BLaER1 (cell line): ENCODE data around the gene SERINC5.
"Not testable (repeated sequence)": the region's sequence is repeated elsewhere in the genome, so short reads cannot be mapped to it uniquely, and the experiment has no call there.

ENCODE experiments used
- H3K27ac ChIP-seq: shearing (Covaris generic); formaldehyde crosslinking; 2 replicates; pipeline ENCODE4 v1.8.1; 2022
- H3K27me3 ChIP-seq: shearing (Covaris generic); formaldehyde crosslinking; 2 replicates; pipeline ENCODE4 v1.8.1; 2022
- H3K36me3 ChIP-seq: shearing (Covaris generic); formaldehyde crosslinking; 2 replicates; pipeline ENCODE4 v1.8.1; 2022
- H3K4me1 ChIP-seq: shearing (Covaris generic); formaldehyde crosslinking; 2 replicates; pipeline ENCODE4 v1.8.1; 2022
- H3K4me2 ChIP-seq: shearing (Covaris generic); formaldehyde crosslinking; 2 replicates; pipeline ENCODE4 v1.8.1; 2022
- H3K4me3 ChIP-seq: shearing (Covaris generic); formaldehyde crosslinking; 2 replicates; pipeline ENCODE4 v1.8.1; 2022
- H3K9ac ChIP-seq: shearing (Covaris generic); formaldehyde crosslinking; 2 replicates; pipeline ENCODE4 v1.8.1; 2022
- H3K9me3 ChIP-seq: shearing (Covaris generic); formaldehyde crosslinking; 2 replicates; pipeline ENCODE4 v1.8.1; 2022
- H4K20me1 ChIP-seq: shearing (Covaris generic); formaldehyde crosslinking; 2 replicates; pipeline ENCODE4 v1.8.1; 2022
- Cebpa-rat ChIP-seq: shearing (Covaris generic); IDR thresholded peaks from 2 replicates; pipeline ENCODE4 v1.8.1; 2022

The SERINC5 gene

DNA sequence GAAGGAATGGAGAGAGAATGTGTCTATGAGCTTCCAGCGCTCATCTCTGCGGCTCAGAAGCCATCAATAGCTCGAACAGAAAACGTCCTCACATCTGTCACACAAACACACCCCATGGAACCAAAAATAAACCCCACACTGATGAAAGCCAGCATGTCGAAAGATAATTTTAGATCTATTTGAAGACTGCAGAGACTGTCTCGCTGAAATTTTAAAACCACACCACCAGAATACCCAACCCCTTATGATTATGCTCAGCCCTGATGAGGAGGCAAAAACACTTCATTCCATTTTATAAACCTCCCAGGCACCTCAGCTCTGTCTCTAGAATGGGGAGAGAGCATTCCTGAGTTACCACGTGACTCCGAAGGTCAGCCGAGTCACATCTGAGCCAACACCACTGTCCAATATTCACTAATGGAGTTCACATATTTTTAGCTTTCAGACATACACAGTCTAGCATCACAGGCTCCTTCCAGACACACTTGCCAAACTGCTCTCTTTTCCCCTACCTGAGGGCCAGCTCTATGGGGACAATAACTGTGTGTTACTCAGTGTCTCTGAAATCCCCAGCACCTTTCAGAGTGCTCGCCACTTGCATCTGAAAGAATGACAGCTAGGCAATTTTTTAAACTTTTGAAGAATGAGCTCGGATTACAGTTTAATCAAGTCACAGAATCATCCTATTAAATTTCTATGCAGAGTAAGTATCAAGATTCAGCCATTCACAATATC is 63.2 kb downstream of the SERINC5 start:
- Histone ChIP-seq H3K27me3 (no peaks in the 10 kb centered on the region), H3K9ac (peak overlapping the region; percentile 82), H4K20me1 (no peaks in the 10 kb centered on the region), H3K9me3 (no peaks in the 10 kb centered on the region), H3K36me3 (peaks cover 24% of the 10 kb centered on the region), H3K27ac (peak overlapping the region; percentile 93), H3K4me3 (peak overlapping the region; percentile 52), H3K4me1 (peaks cover 96% of the 10 kb centered on the region), H3K4me2 (peak overlapping the region; percentile 91)
- 0 out of 2 replicates have a peak, but pooled peaks have one; percentile 25 for TF ChIP-seq Cebpa-rat

DNA sequence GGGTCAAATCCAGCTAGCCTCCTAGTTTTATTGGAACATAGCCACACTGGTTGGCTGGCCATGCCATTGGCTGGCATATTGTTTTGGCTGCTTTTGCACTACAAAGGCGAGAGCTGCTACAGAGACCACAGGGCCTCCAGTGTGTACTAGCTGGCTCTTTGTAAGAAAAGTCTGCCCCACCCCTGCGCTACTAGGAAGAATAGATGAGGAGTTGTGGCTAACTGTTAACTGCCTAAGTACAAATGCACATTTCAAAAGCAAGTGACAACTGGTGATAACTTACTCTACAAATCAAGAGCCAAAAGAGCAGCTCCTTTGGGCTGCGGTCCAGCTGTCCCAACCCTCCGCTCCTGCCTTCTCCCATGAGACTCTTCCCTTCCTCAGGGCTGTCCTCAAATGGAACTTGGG is 63.9 kb downstream of the SERINC5 start:
- Histone ChIP-seq H3K27me3 (no peaks in the 10 kb centered on the region), H3K9ac (peak overlapping the region; percentile 82), H3K36me3 (peaks cover 17% of the 10 kb centered on the region), H3K9me3 (no peaks in the 10 kb centered on the region), H4K20me1 (no peaks in the 10 kb centered on the region), H3K4me2 (peak overlapping the region; percentile 91), H3K27ac (peak overlapping the region; percentile 93), H3K4me3 (peak overlapping the region; percentile 52), H3K4me1 (peaks cover 96% of the 10 kb centered on the region)
- TF ChIP-seq Cebpa-rat = no peak

DNA sequence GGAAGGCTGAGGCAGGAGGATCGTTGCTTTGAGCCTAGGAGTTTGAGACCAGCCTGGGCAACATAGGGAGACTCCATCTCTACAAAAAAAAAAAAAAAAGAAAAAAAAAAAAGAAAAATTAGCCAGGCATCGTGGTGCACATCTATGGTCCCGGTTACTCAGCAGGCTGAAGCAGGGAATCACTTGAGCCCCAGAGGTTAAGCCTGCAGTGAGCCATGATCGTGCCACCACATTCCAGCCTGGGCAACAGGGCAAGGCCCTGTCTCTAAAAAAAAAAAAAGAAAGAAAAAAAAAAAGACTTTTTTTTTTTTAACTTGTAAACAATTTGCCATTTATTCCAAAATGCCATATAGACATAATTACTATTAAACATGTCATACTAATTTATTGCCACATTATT is 64.5 kb downstream of the SERINC5 start:
- Histone ChIP-seq H3K9ac (peak overlapping the region; percentile 82), H4K20me1 (no peaks in the 10 kb centered on the region), H3K36me3 (peaks cover 17% of the 10 kb centered on the region), H3K9me3 (no peaks in the 10 kb centered on the region), H3K4me1 (peaks cover 96% of the 10 kb centered on the region), H3K4me3 (peak overlapping the region; percentile 52), H3K27me3 (no peaks in the 10 kb centered on the region), H3K27ac (peak overlapping the region; percentile 93), H3K4me2 (peak overlapping the region; percentile 91)
- TF ChIP-seq Cebpa-rat = no peak

DNA sequence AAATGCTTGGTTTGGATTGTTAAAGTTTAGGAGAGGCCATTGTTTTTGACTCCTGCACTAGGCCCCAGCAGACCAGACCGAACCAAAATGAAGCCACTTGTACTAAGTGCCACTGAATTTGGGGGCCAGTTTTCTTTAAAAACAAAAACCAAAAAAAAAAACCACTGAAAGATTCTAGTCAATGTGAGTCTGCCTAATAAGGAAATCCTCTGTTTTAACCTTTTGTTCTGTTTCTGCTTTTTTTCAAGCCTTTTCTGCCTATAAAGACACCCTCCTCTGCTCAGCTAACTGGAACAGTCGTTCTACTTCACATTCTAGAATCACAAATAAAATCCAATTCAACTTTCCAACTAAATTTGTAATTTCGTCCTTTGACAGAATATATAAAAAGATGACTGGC is 64.9 kb downstream of the SERINC5 start:
- Histone ChIP-seq H3K27ac (peak overlapping the region; percentile 93), H3K27me3 (no peaks in the 10 kb centered on the region), H3K4me1 (peaks cover 96% of the 10 kb centered on the region), H3K4me3 (peak overlapping the region; percentile 52), H3K9ac (peak overlapping the region; percentile 82), H3K9me3 (no peaks in the 10 kb centered on the region), H4K20me1 (no peaks in the 10 kb centered on the region), H3K4me2 (peak overlapping the region; percentile 91), H3K36me3 (peaks cover 17% of the 10 kb centered on the region; the same call in 1 of the 2 replicates)
- TF ChIP-seq Cebpa-rat = no peak

DNA sequence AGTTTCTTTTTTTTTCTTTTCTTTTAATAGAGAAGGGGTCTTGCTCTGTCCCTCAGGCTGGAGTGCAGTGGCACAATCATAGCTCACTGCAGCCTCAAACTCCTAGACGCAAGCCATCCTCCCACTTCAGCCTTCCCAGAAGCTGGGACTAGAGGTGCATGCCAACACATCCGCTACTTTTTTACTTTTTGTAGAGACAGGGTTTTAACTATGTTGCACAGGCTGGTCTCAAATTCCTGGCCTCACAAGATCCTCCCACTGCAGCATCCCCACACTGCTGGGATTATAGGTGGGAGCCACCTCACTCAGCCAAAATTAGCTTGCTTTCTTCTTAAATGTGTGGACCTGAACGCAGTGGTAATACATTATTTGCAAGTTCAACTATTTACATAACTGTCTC is 66.1 kb downstream of the SERINC5 start:
- Histone ChIP-seq H3K9me3 (no peaks in the 10 kb centered on the region), H3K36me3 (peaks cover 21% of the 10 kb centered on the region; the same call in 1 of the 2 replicates), H3K4me3 (peak overlapping the region; percentile 54), H4K20me1 (no peaks in the 10 kb centered on the region), H3K27ac (peak overlapping the region; percentile 93), H3K9ac (peak overlapping the region; percentile 82), H3K27me3 (no peaks in the 10 kb centered on the region), H3K4me2 (peak overlapping the region; percentile 91), H3K4me1 (peaks cover 96% of the 10 kb centered on the region)
- no peak for TF ChIP-seq Cebpa-rat

DNA sequence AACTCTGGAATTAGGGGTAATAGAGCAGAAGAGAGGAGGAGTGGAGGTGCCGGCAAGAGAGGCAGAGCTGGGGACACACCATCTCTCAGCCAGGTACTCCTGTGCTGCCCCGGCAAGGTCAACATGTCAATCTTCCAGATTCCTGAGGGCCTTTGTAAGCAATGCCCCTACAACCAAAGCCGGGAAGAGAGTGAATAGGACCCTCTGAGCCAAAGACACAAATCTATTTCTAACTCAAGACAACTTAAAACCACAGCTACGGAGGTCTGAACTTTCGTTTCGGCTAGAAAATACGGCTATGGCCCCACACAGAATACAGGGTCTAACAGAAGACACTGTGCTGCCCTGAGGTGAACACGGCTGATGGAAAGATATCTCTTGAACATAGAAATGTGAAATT is 66.6 kb downstream of the SERINC5 start:
- Histone ChIP-seq H3K4me3 (peak overlapping the region; percentile 54), H3K4me1 (peaks cover 96% of the 10 kb centered on the region), H3K27me3 (no peaks in the 10 kb centered on the region), H3K36me3 (peaks cover 21% of the 10 kb centered on the region; the same call in 1 of the 2 replicates), H3K27ac (peak overlapping the region; percentile 93), H3K4me2 (peak overlapping the region; percentile 91), H3K9ac (peak overlapping the region; percentile 82), H3K9me3 (no peaks in the 10 kb centered on the region), H4K20me1 (no peaks in the 10 kb centered on the region)
- no peak for TF ChIP-seq Cebpa-rat

DNA sequence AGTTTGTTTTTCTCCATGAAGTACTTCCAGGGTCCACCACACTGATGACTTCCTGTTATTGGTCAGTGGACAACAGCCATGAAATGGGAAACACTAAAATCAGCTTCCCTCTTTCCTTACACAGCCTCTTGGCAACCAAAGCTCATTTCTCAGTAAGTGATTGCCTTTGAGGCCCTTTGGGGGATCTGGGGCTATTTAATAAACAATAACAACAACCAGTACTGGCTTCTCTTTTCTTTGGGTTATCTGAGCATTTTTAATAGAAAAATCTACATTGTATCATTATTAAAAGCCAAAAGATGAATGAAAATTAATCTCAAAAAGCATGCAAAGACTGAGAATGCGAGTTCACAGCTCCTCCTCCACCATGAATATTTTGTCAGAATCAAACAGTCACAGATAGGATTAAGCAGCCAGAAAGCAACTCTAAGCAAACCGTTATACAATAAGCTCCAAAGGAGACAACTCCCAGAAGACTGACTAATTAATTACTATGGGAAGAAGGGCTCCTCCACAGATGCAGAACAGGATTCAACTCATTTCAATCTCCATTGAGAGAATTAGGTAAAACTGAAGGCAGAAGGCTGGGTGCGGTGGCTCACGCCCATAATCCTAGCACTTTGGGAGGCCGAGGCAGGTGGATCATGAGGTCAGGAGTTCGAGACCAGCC is 68.3 kb downstream of the SERINC5 start:
- no peaks in the 10 kb centered on the region for H3K9me3 ChIP-seq
- H3K4me2 ChIP-seq = peak overlapping the region; percentile 91
- H3K9ac ChIP-seq = peak overlapping the region; percentile 82
- H3K4me3 ChIP-seq = no peak overlapping the region
- no peaks in the 10 kb centered on the region for H3K27me3 ChIP-seq
- peak overlapping the region; percentile 93 for H3K27ac ChIP-seq
- H4K20me1 ChIP-seq = no peaks in the 10 kb centered on the region
- peaks cover 96% of the 10 kb centered on the region for H3K4me1 ChIP-seq
- peaks cover 21% of the 10 kb centered on the region; the same call in 1 of the 2 replicates for H3K36me3 ChIP-seq
- no peak for TF ChIP-seq Cebpa-rat

DNA sequence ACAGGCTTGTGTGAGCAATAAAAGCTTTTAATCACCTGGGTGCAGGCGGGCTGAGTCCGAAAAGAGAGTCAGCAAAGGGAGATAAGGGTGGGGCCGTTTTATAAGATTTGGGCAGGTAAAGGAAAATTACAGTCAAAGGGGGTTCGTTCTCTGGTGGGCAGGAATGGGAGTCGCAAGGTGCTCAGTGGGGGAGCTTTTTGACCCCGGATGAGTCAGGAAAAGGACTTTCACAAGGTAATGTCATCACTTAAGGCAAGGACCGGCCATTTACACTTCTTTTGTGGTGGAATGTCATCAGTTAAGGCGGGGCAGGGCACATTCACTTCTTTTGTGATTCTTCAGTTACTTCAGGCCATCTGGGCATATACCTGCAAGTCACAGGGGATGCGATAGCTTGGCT is 70.3 kb downstream of the SERINC5 start:
- peaks cover 21% of the 10 kb centered on the region; the same call in 1 of the 2 replicates for H3K36me3 ChIP-seq
- peak overlapping the region; percentile 91 for H3K4me2 ChIP-seq
- H4K20me1 ChIP-seq, H3K4me3 ChIP-seq, H3K9me3 ChIP-seq, H3K27me3 ChIP-seq: not testable (repeated sequence)
- peak overlapping the region; percentile 71; the same call in 1 of the 2 replicates for H3K9ac ChIP-seq
- H3K4me1 ChIP-seq = peaks cover 100% of the 10 kb centered on the region
- peak overlapping the region; percentile 93 for H3K27ac ChIP-seq

DNA sequence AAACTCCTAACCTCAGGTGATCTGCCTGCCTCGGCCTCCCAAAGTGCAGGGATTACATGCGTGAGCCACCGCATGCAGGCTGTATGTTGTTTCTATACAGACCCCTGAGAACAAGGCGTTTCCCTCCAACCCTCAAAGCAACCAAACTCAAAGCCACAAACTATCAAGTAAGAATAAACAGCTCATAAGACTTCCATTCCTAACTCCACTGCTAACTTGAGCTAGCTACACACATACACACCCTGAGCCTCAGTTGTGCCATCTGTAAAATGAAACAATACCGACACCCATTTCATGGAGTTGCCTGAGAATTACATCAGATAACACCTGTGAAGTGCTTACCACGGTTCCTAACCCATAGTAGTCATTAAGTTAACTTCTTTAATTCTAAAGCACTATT is 70.8 kb downstream of the SERINC5 start:
- Histone ChIP-seq H4K20me1 (no peaks in the 10 kb centered on the region), H3K27me3 (no peaks in the 10 kb centered on the region), H3K4me3 (no peak overlapping the region), H3K9me3 (no peaks in the 10 kb centered on the region), H3K9ac (peak overlapping the region; percentile 71), H3K36me3 (peaks cover 21% of the 10 kb centered on the region; the same call in 1 of the 2 replicates), H3K4me1 (peaks cover 100% of the 10 kb centered on the region), H3K4me2 (peak overlapping the region; percentile 91), H3K27ac (peak overlapping the region; percentile 93)
- TF ChIP-seq Cebpa-rat = no peak
